ENCODE results near the gene BHMT2.

DNA sequence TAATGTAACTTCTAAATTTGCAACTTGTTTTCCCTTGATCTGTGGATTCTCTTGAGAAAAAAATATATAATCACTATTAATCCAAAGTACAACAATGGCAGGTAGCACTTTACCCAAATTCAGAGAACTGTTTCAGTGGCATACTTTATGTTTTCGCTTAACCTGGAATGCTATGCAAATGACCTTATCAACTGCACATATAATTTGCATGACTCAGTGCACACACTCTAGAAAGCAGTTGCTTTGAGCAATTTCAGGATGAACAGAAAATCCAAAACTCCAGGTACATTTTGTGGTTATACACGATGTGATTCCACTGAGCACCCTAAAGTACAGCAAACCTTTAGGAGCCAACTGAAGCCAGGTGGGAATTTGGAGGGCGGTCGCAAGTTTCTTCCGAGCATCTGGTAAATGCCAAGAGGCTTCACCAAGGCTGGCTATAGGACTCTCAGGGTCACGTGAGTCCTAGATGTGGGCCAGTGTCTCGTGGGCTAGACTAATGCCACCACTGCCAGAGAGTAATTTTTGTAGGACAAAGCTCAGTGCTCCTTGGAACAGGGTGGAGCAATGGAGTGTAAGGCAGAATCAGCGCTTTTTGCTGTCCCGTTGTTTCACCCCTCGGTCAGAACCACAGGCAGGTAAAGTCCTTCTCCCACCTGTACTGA lies 37.4 kb upstream of the BHMT2 start:
- TF ChIP-seq CTCF (IDR thresholded peaks at IDR 0.05), result no peak
- TF ChIP-seq POLR2A (IDR thresholded peaks at IDR 0.05), result no peak

Data from heart left ventricle (tissue), 13 donors.